IMR-90 (cell line): Measurements from ENCODE around the gene ALDH1A1. TPM values are rescaled to one million over a fixed set of nuclear protein-coding genes. Genes with fewer than 3 reads are reported as not detected.

Experiments
- ATAC-seq: fragments of 200-7000 bp; cut with Tn5 transposase; 2 replicates; pipeline ENCODE4 v1.9.1; 2020; ENCODE audit warnings: low read depth, mild to moderate bottlenecking, moderate library complexity
- BruUV-seq: library from RNA; stranded (reverse); fragments of 400-500 nt; replicated peaks from 2 replicates; lab custom pipeline; 2021; lab: Mats Ljungman, UMichigan
- CTCF ChIA-PET: fragments of 300-600 bp; formaldehyde crosslinking; extraction: SDS; loops from one replicate; lab custom pipeline; 2021; ENCODE audit warnings: antibody characterized with exemption; lab: Yijun Ruan, JAX
- POLR2A ChIA-PET: fragments of 300-600 bp; sonication (Branson Sonifier 250); formaldehyde crosslinking; loops from one replicate; lab custom pipeline; 2022; ENCODE audit warnings: antibody characterized with exemption; ENCODE audit not compliant: unreplicated experiment; lab: Charles Lee
- DNase-seq: peaks from one replicate; pipeline ENCODE4 v3.0.0; 2013
- H2AFZ ChIP-seq: replicated peaks from 2 replicates; pipeline ENCODE3; 2013; ENCODE audit warnings: low read length, mild to moderate bottlenecking; ENCODE audit not compliant: poor library complexity
- H2AK5ac ChIP-seq: 2 replicates; pipeline ENCODE4 v1.6.1; 2013; ENCODE audit warnings: low read depth, low read length, inconsistent platforms
- H2AK9ac ChIP-seq: replicated peaks from 2 replicates; pipeline ENCODE3; 2013; ENCODE audit warnings: mild to moderate bottlenecking, low read depth, low read length, moderate library complexity; ENCODE audit not compliant: poor library complexity
- H2BK120ac ChIP-seq: 2 replicates; pipeline ENCODE4 v1.6.1; 2013; ENCODE audit warnings: low read depth, low read length, inconsistent platforms
- H2BK15ac ChIP-seq: 3 replicates; pipeline ENCODE4 v1.6.1; 2013; ENCODE audit warnings: low read depth, low read length, inconsistent platforms
- H2BK20ac ChIP-seq: 2 replicates; pipeline ENCODE4 v1.6.1; 2013; ENCODE audit warnings: low read depth, mild to moderate bottlenecking, inconsistent platforms, low read length, moderate library complexity
- H2BK5ac ChIP-seq: 2 replicates; pipeline ENCODE4 v1.6.1; 2013; ENCODE audit warnings: mild to moderate bottlenecking, low read depth, low read length, inconsistent platforms; ENCODE audit not compliant: poor library complexity, severe bottlenecking
- H3K14ac ChIP-seq: replicated peaks from 2 replicates; pipeline ENCODE4 v1.6.1; 2013; ENCODE audit warnings: low read depth, low read length, inconsistent platforms
- H3K18ac ChIP-seq: 2 replicates; pipeline ENCODE4 v1.6.1; 2013; ENCODE audit warnings: low read depth, low read length, control low read depth
- H3K23ac ChIP-seq: 2 replicates; pipeline ENCODE4 v1.6.1; 2013; ENCODE audit warnings: low read depth, low read length, inconsistent platforms
- H3K27ac ChIP-seq: 2 replicates; pipeline ENCODE4 v1.5.1; 2013; ENCODE audit warnings: mild to moderate bottlenecking, control low read depth, low read length; ENCODE audit not compliant: insufficient read depth
- H3K27me3 ChIP-seq: 2 replicates; pipeline ENCODE4 v1.6.1; 2013; ENCODE audit warnings: low read length; ENCODE audit not compliant: control insufficient read depth, insufficient read depth
- H3K36me3 ChIP-seq: 2 replicates; pipeline ENCODE4 v1.6.1; 2013; ENCODE audit warnings: low read length, mixed read lengths; ENCODE audit not compliant: control insufficient read depth, insufficient read depth
- H3K4ac ChIP-seq: 2 replicates; pipeline ENCODE4 v1.6.1; 2013; ENCODE audit warnings: low read depth, low read length, inconsistent platforms
- H3K4me1 ChIP-seq: 2 replicates; pipeline ENCODE4 v1.6.1; 2013; ENCODE audit warnings: low read length, mixed read lengths; ENCODE audit not compliant: control insufficient read depth, insufficient read depth
- H3K4me2 ChIP-seq: 2 replicates; pipeline ENCODE4 v1.6.1; 2013; ENCODE audit warnings: low read depth, mild to moderate bottlenecking, control low read depth, low read length, moderate library complexity
- H3K4me3 ChIP-seq: 2 replicates; pipeline ENCODE4 v1.5.1; 2013; ENCODE audit warnings: low read depth, mild to moderate bottlenecking, control low read depth, low read length, moderate library complexity; ENCODE audit not compliant: insufficient read depth
- H3K56ac ChIP-seq: 2 replicates; pipeline ENCODE4 v1.6.1; 2013; ENCODE audit warnings: low read length, inconsistent platforms; ENCODE audit not compliant: insufficient read depth; ENCODE audit errors: extremely low read depth
- H3K79me1 ChIP-seq, 2 experiments: 2 replicates each; pipeline ENCODE4 v1.6.1; 2013; ENCODE audit warnings: low read length in 2 of 2, inconsistent platforms in 1 of 2, low read depth in 1 of 2
- H3K9ac ChIP-seq: 2 replicates; pipeline ENCODE4 v1.6.1; 2013; ENCODE audit warnings: low read depth, low read length, control low read depth
- H3K9me1 ChIP-seq: 2 replicates; pipeline ENCODE4 v1.6.1; 2013; ENCODE audit warnings: low read length, inconsistent platforms; ENCODE audit not compliant: insufficient read depth
- H3K9me3 ChIP-seq: 2 replicates; pipeline ENCODE4 v1.6.1; 2013; ENCODE audit warnings: low read length; ENCODE audit not compliant: control insufficient read depth, insufficient read depth
- H4K20me1 ChIP-seq: 2 replicates; pipeline ENCODE4 v1.6.1; 2013; ENCODE audit warnings: low read length, inconsistent platforms; ENCODE audit not compliant: insufficient read depth
- H4K5ac ChIP-seq: 2 replicates; pipeline ENCODE4 v1.6.1; 2013; ENCODE audit warnings: mild to moderate bottlenecking, low read depth, low read length, control low read depth
- H4K8ac ChIP-seq, 2 experiments: 2 replicates each; pipeline ENCODE4 v1.6.1; 2013; ENCODE audit warnings: low read depth in 2 of 2, low read length in 2 of 2, control low read depth in 1 of 2, inconsistent platforms in 1 of 2
- H4K91ac ChIP-seq: 2 replicates; pipeline ENCODE4 v1.6.1; 2013; ENCODE audit warnings: low read depth, low read length, inconsistent platforms; ENCODE audit not compliant: insufficient read depth
- BHLHE40 ChIP-seq: fragments of 150-350 bp; IDR thresholded peaks from 2 replicates; pipeline ENCODE4 v1.6.1; 2016; ENCODE audit warnings: mild to moderate bottlenecking, low read depth, low read length
- CEBPB ChIP-seq: IDR thresholded peaks from 2 replicates; pipeline ENCODE4 v1.6.1; 2012; ENCODE audit warnings: low read depth, low read length, improper control_type of control experiment
- CTCF ChIP-seq: conservative IDR thresholded peaks from 2 replicates; pipeline ENCODE4 v1.5.1; 2012; ENCODE audit warnings: mild to moderate bottlenecking, low read depth, low read length, improper control_type of control experiment
- FOS ChIP-seq: fragments of 150-350 bp; IDR thresholded peaks from 2 replicates; pipeline ENCODE4 v1.6.1; 2016; ENCODE audit warnings: low read depth, low read length
- MAFK ChIP-seq: IDR thresholded peaks from 2 replicates; pipeline ENCODE4 v1.6.1; 2012; ENCODE audit warnings: low read depth, low read length, improper control_type of control experiment
- MAZ ChIP-seq: IDR thresholded peaks from 2 replicates; pipeline ENCODE4 v1.6.1; 2012; ENCODE audit warnings: low read depth, mild to moderate bottlenecking, low read length, improper control_type of control experiment, moderate library complexity, borderline replicate concordance
- MXI1 ChIP-seq: IDR thresholded peaks from 2 replicates; pipeline ENCODE4 v1.6.1; 2012; ENCODE audit warnings: low read depth, mild to moderate bottlenecking, low read length, moderate library complexity, borderline replicate concordance
- NFE2L2 ChIP-seq: fragments of 150-350 bp; IDR thresholded peaks from 2 replicates; pipeline ENCODE4 v1.6.1; 2016; ENCODE audit warnings: low read depth, mild to moderate bottlenecking, low read length
- POLR2A ChIP-seq: IDR thresholded peaks from 2 replicates; pipeline ENCODE4 v1.6.1; 2012; ENCODE audit warnings: mild to moderate bottlenecking, low read depth, low read length
- RAD21 ChIP-seq: IDR thresholded peaks from 2 replicates; pipeline ENCODE4 v1.6.1; 2012; ENCODE audit warnings: low read length, improper control_type of control experiment
- RCOR1 ChIP-seq: IDR thresholded peaks from 2 replicates; pipeline ENCODE4 v1.6.1; 2012; ENCODE audit warnings: mild to moderate bottlenecking, low read length, improper control_type of control experiment; ENCODE audit not compliant: insufficient replicate concordance
- SMC3 ChIP-seq: fragments of 150-350 bp; IDR thresholded peaks from 2 replicates; pipeline ENCODE4 v1.6.1; 2016; ENCODE audit warnings: low read depth, mild to moderate bottlenecking, antibody characterized with exemption, low read length, moderate library complexity
- WGBS, 2 experiments: methylation state at CpG; one replicate each; pipeline versions ENCODE4 v1.1.5 to v1.1.7; 2013; ENCODE audit warnings: missing lambda C conversion rate in 2 of 2; ENCODE audit not compliant: insufficient read length in 1 of 2; ENCODE audit errors: extremely low coverage in 2 of 2; 5-methylcytosine and 5-hydroxymethylcytosine counted together
- dilution Hi-C: fragments of 300-500 bp; cut with HindIII; formaldehyde crosslinking; loops from one replicate; pipeline ENCODE4 v1.14.3; 2018; ENCODE audit warnings: low sequenced_read_pairs; ENCODE audit not compliant: unreplicated experiment
- in situ Hi-C: fragments of 300-500 bp; cut with MboI; formaldehyde crosslinking; loops from 3 replicates; pipeline ENCODE4 v1.14.3; 2019; ENCODE audit warnings: low sequenced_read_pairs, inconsistent platforms, mixed read lengths
- intact Hi-C: fragments of 100-400 bp; cut with micrococcal nuclease; formaldehyde crosslinking; loops from 2 replicates; pipeline ENCODE4 v1.10.0; 2022
- polyA plus RNA-seq, 3 experiments: library from polyadenylated mRNA; depleted of rRNA; stranded (reverse); fragments of >200 nt; gene quantifications; 2 replicates each; pipeline ENCODE4 v1.2.3, GENCODE V29; 2012; ENCODE audit warnings: low replicate concordance in 1 of 3
- total RNA-seq: library from RNA; depleted of rRNA; stranded (reverse); fragments of >200 nt; gene quantifications from 2 replicates; pipeline ENCODE4 v1.2.3, GENCODE V29; 2012
- TF ChIP-seq, protein P1 (sequence below): fragments of 150-350 bp; IDR thresholded peaks from 2 replicates; pipeline ENCODE4 v1.6.1; 2016; ENCODE audit warnings: low read depth, mild to moderate bottlenecking, low read length, moderate library complexity, borderline replicate concordance
- TF ChIP-seq, protein P2 (sequence below): fragments of 150-350 bp; IDR thresholded peaks from 2 replicates; pipeline ENCODE4 v1.6.1; 2017; ENCODE audit warnings: mild to moderate bottlenecking, antibody characterized with exemption, low read length, low read depth

The ALDH1A1 gene
- total and polyA plus RNA-seq, 2 of the 4 experiments (the other 2 are of a cell fraction), result not detected

- H2AFZ ChIP-seq, result no peak overlapping the region
- no peaks in the 10 kb centered on the region for H3K9me1 ChIP-seq
- H3K56ac ChIP-seq, result no peak overlapping the region
- H4K5ac ChIP-seq, result no peak overlapping the region
- BruUV-seq, result no TSS peak
- H3K9me3 ChIP-seq, result no peaks in the 10 kb centered on the region
- H3K27me3 ChIP-seq, result no peaks in the 10 kb centered on the region
- no peaks in the 10 kb centered on the region for H3K4me1 ChIP-seq
- H2AK9ac ChIP-seq, result no peak overlapping the region
- H3K18ac ChIP-seq, result no peak overlapping the region
- H4K20me1 ChIP-seq, result no peaks in the 10 kb centered on the region
- intact Hi-C loops (loop anchor here (10.0 kb wide), 1 partner anchor 51 kb away; no protein-coding TSS in a partner anchor), dilution Hi-C loops (no loop called here), in situ Hi-C loops (no loop called here)
- no peak overlapping the region for H2BK120ac ChIP-seq
- no peak overlapping the region for H3K9ac ChIP-seq
- H3K79me1 ChIP-seq, result no peaks in the 10 kb centered on the region
- no peak overlapping the region for H3K27ac ChIP-seq
- no peak overlapping the region for H4K8ac ChIP-seq
- no peak overlapping the region for H3K23ac ChIP-seq
- H3K4me3 ChIP-seq, result no peak overlapping the region
- no peak for DNase-seq
- no peaks in the 10 kb centered on the region for H3K36me3 ChIP-seq
- WGBS, 2 experiments, result no CpG with 5 or more reads among the region's 2 CpGs
- H4K91ac ChIP-seq, result no peak overlapping the region
- H3K4ac ChIP-seq, result no peak overlapping the region
- no peak for TF ChIP-seq SMC3
- no peak for TF ChIP-seq CTCF
- no peak for TF ChIP-seq POLR2A
- no peak for TF ChIP-seq MXI1
- no peak for TF ChIP-seq MAFK
- no peak for TF ChIP-seq BHLHE40
- no peak for TF ChIP-seq NFE2L2
- TF ChIP-seq, protein P1, sequence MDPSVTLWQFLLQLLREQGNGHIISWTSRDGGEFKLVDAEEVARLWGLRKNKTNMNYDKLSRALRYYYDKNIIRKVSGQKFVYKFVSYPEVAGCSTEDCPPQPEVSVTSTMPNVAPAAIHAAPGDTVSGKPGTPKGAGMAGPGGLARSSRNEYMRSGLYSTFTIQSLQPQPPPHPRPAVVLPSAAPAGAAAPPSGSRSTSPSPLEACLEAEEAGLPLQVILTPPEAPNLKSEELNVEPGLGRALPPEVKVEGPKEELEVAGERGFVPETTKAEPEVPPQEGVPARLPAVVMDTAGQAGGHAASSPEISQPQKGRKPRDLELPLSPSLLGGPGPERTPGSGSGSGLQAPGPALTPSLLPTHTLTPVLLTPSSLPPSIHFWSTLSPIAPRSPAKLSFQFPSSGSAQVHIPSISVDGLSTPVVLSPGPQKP, result no peak
- TF ChIP-seq CEBPB, result no peak
- no peak for TF ChIP-seq MAZ
- no peak for TF ChIP-seq FOS
- TF ChIP-seq, protein P2, sequence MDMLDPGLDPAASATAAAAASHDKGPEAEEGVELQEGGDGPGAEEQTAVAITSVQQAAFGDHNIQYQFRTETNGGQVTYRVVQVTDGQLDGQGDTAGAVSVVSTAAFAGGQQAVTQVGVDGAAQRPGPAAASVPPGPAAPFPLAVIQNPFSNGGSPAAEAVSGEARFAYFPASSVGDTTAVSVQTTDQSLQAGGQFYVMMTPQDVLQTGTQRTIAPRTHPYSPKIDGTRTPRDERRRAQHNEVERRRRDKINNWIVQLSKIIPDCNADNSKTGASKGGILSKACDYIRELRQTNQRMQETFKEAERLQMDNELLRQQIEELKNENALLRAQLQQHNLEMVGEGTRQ, result no peak
- no peak for TF ChIP-seq RCOR1
- TF ChIP-seq RAD21, result no peak
- ChIA-PET POLR2A (no interaction called here), CTCF (no interaction called here)
- H2BK15ac ChIP-seq, result no peak overlapping the region
- no peak overlapping the region for H3K14ac ChIP-seq
- no peak overlapping the region for H2BK20ac ChIP-seq
- H2AK5ac ChIP-seq, result no peak overlapping the region
- no peak overlapping the region for H2BK5ac ChIP-seq
- no peak for ATAC-seq
- H3K4me2 ChIP-seq, result no peak overlapping the region
Measured at GRCh38 chr9:72943844-72944462, 8.9 kb downstream of the ALDH1A1 start.
